Mesendoderm (in vitro differentiated cells): ENCODE measurements around the gene BARX2.
"Not testable (repeated sequence)": the region's sequence is repeated elsewhere in the genome, so short reads cannot be mapped to it uniquely, and the experiment has no call there.

Experiments used
- DNase-seq: peaks from one replicate; pipeline ENCODE4 v3.0.0; 2013
- H2AK5ac ChIP-seq: 2 replicates; pipeline ENCODE4 v1.6.1; 2013; ENCODE audit warnings: low read length, inconsistent platforms
- H2BK120ac ChIP-seq: 2 replicates; pipeline ENCODE4 v1.6.1; 2013; ENCODE audit warnings: low read depth, mild to moderate bottlenecking, low read length, moderate library complexity, mixed read lengths
- H2BK15ac ChIP-seq: replicated peaks from 2 replicates; pipeline ENCODE4 v1.6.1; 2013; ENCODE audit warnings: low read depth, mild to moderate bottlenecking, moderate library complexity
- H2BK5ac ChIP-seq: 2 replicates; pipeline ENCODE4 v1.6.1; 2013; ENCODE audit warnings: low read length, inconsistent platforms
- H3K18ac ChIP-seq: 2 replicates; pipeline ENCODE4 v1.6.1; 2013; ENCODE audit warnings: mild to moderate bottlenecking, low read length, mixed read lengths
- H3K23ac ChIP-seq: one replicate; pipeline ENCODE4 v1.6.1; 2013; ENCODE audit warnings: low read length
- H3K27ac ChIP-seq: 2 replicates; pipeline ENCODE4 v1.5.1; 2013; ENCODE audit warnings: low read depth, mild to moderate bottlenecking, inconsistent platforms, low read length, moderate library complexity
- H3K27me3 ChIP-seq: 2 replicates; pipeline ENCODE4 v1.6.1; 2013; ENCODE audit warnings: low read length, control low read depth, mild to moderate bottlenecking, inconsistent platforms; ENCODE audit not compliant: insufficient read depth, poor library complexity
- H3K36me3 ChIP-seq: 2 replicates; pipeline ENCODE4 v1.6.1; 2013; ENCODE audit warnings: low read length, inconsistent platforms; ENCODE audit not compliant: control insufficient read depth, insufficient read depth
- H3K4ac ChIP-seq: one replicate; pipeline ENCODE4 v1.6.1; 2013; ENCODE audit warnings: low read depth, mild to moderate bottlenecking, low read length, moderate library complexity
- H3K4me1 ChIP-seq: 2 replicates; pipeline ENCODE4 v1.6.1; 2013; ENCODE audit warnings: low read depth, low read length, inconsistent platforms; ENCODE audit not compliant: control insufficient read depth
- H3K4me2 ChIP-seq: 2 replicates; pipeline ENCODE4 v1.6.1; 2013; ENCODE audit warnings: low read length
- H3K4me3 ChIP-seq: 2 replicates; pipeline ENCODE4 v1.5.1; 2013; ENCODE audit warnings: mild to moderate bottlenecking, low read length
- H3K56ac ChIP-seq: one replicate; pipeline ENCODE4 v1.6.1; 2013; ENCODE audit warnings: low read length
- H3K79me1 ChIP-seq: 2 replicates; pipeline ENCODE4 v1.6.1; 2013; ENCODE audit warnings: low read length, inconsistent platforms
- H3K79me2 ChIP-seq: 2 replicates; pipeline ENCODE4 v1.6.1; 2013; ENCODE audit warnings: mild to moderate bottlenecking, low read length; ENCODE audit not compliant: control insufficient read depth, insufficient read depth
- H3K9ac ChIP-seq: 2 replicates; pipeline ENCODE4 v1.6.1; 2013; ENCODE audit warnings: low read length, inconsistent platforms
- H4K5ac ChIP-seq: one replicate; pipeline ENCODE4 v1.6.1; 2013; ENCODE audit warnings: low read length
- H4K8ac ChIP-seq: one replicate; pipeline ENCODE4 v1.6.1; 2013; ENCODE audit warnings: low read depth, mild to moderate bottlenecking, control low read depth, low read length, moderate library complexity
- WGBS: extraction: QIAGEN DNeasy Blood & Tissue Kit; methylation state at CpG from one replicate; pipeline ENCODE4 v1.1.7; 2013; ENCODE audit warnings: low lambda C conversion rate, missing lambda C conversion rate; ENCODE audit not compliant: insufficient coverage; ENCODE audit errors: extremely low coverage; 5-methylcytosine and 5-hydroxymethylcytosine counted together

BARX2 gene

DNA sequence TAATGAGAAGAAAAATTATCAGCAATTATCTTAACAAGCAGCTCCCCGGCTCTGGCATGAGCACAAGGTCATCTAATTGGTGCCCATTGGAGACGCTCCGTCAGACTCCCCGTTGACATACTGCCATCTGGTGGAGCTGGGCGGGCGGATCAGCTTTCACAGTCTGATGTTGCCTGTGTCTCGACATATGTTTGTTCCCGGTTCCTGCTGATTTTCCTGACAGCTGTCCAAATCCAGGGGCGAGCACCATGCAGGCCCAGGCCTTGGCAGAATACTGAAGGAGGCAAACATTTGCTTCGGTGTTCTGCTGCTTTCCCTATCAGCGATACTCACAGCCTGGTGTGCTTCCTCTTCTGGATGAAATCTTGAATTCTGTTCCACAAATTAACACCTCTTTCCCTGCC, 43.8 kb upstream of the BARX2 start:
- H4K5ac ChIP-seq: no peak overlapping the region
- H3K27me3 ChIP-seq: no peaks in the 10 kb centered on the region
- no peaks in the 10 kb centered on the region for H3K4me1 ChIP-seq
- H3K27ac ChIP-seq: no peak overlapping the region
- H2BK120ac ChIP-seq: no peak overlapping the region
- no peak overlapping the region for H3K18ac ChIP-seq
- H2BK5ac ChIP-seq: no peak overlapping the region
- H2BK15ac ChIP-seq: no peak overlapping the region
- H3K4me3 ChIP-seq: no peak overlapping the region
- no peak overlapping the region for H3K56ac ChIP-seq
- DNase-seq: peak; percentile 90
- H3K4me2 ChIP-seq: no peak overlapping the region
- no CpG with 5 or more reads among the region's 11 CpGs for WGBS
- H4K8ac ChIP-seq: no peak overlapping the region
- H3K36me3 ChIP-seq: no peaks in the 10 kb centered on the region
- no peak overlapping the region for H3K4ac ChIP-seq
- no peak overlapping the region for H2AK5ac ChIP-seq
- H3K23ac ChIP-seq: no peak overlapping the region
- H3K79me2 ChIP-seq: no peaks in the 10 kb centered on the region
- no peaks in the 10 kb centered on the region for H3K79me1 ChIP-seq
- no peak overlapping the region for H3K9ac ChIP-seq

DNA sequence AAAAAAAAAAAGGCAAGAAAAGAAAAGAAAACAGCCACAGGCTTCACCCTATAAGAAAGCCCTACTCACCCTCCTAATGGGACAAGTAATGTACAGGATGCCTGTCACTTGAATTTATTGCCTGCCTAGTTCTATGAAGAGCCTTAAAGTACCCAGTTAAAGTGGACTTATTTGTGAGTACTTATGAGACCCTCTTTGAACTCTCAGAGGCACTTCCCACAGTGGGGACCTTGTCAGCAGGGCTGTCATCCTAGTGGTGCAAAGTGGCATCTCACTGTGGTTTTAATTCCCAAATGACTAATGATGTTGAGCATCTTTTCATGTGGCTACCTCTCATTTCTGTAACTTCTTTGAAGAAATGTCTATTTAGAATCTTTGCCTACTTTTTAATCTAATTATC, 41.8 kb upstream of the BARX2 start:
- Histone ChIP-seq H3K4ac (no peak overlapping the region), H2BK15ac (no peak overlapping the region), H4K8ac (no peak overlapping the region), H2AK5ac (no peak overlapping the region), H3K79me2 (no peaks in the 10 kb centered on the region), H3K9ac (no peak overlapping the region), H3K18ac (no peak overlapping the region), H3K56ac (no peak overlapping the region), H2BK120ac (no peak overlapping the region), H3K23ac (no peak overlapping the region), H3K4me3 (no peak overlapping the region), H3K27ac (no peak overlapping the region), H3K36me3 (no peaks in the 10 kb centered on the region), H3K4me2 (no peak overlapping the region), H3K27me3 (no peaks in the 10 kb centered on the region), H2BK5ac (no peak overlapping the region), H3K4me1 (no peaks in the 10 kb centered on the region), H3K79me1 (no peaks in the 10 kb centered on the region), H4K5ac (no peak overlapping the region)
- no peak for DNase-seq

DNA sequence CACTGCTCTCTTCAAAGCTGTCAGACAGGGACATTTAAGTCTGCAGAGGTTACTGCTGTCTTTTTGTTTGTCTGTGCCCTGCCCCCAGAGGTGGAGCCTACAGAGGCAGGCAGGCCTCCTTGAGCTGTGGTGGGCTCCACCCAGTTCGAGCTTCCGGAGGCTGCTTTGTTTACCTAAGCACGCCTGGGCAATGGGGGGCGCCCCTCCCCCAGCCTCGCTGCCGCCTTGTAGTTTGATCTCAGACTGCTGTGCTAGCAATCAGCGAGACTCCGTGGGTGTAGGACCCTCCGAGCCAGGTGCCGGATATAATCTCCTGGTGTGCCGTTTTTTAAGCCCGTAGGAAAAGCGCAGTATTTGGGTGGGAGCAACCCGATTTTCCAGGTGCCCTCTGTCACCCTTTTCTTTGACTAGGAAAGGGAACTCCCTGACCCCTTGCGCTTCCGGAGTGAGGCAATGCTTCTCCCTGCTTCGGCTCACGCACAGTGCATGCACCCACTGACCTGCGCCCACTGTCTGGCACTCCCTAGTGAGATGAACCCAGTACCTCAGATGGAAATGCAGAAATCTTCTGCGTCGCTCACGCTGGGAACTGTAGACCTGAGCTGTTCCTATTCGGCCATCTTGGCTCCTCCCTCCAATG, 31.2 kb upstream of the BARX2 start:
- not testable (repeated sequence) for H3K4me3 ChIP-seq, H3K36me3 ChIP-seq, H4K5ac ChIP-seq, H4K8ac ChIP-seq, H3K27me3 ChIP-seq, H3K27ac ChIP-seq, H2BK5ac ChIP-seq, H3K79me2 ChIP-seq, H2BK120ac ChIP-seq, H3K4ac ChIP-seq, H3K9ac ChIP-seq, H3K4me1 ChIP-seq, H3K23ac ChIP-seq, H3K4me2 ChIP-seq, H2BK15ac ChIP-seq, H2AK5ac ChIP-seq, H3K18ac ChIP-seq, H3K56ac ChIP-seq, H3K79me1 ChIP-seq
- no CpG with 5 or more reads among the region's 23 CpGs for WGBS
- DNase-seq: peak; percentile 60

DNA sequence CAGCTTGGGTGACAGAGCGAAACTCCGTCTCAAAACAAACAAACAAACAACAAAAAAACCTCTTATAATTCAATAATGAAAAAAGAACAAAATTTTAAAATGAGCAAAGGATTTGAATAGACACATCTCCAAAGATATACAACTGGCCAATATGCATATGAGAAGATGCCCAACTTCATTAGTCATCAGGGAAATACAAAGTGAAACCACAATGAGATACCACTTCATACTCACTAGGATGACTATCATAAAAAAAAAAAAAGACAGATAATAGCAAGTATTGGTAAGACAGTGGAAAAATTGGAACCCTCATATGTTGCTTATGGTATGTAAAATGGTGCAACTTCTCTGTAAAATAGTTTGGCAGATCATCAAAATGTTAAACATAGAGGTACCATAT, 28.7 kb upstream of the BARX2 start:
- Histone ChIP-seq H3K4me3 (no peak overlapping the region), H3K23ac (no peak overlapping the region), H3K4me2 (no peak overlapping the region), H3K27me3 (no peaks in the 10 kb centered on the region), H3K79me1 (no peaks in the 10 kb centered on the region), H3K56ac (no peak overlapping the region), H3K4ac (no peak overlapping the region), H2BK120ac (no peak overlapping the region), H3K36me3 (no peaks in the 10 kb centered on the region), H3K27ac (no peak overlapping the region), H3K4me1 (no peaks in the 10 kb centered on the region), H3K79me2 (no peaks in the 10 kb centered on the region), H2BK15ac (no peak overlapping the region), H2BK5ac (no peak overlapping the region), H2AK5ac (no peak overlapping the region), H4K8ac (no peak overlapping the region), H3K9ac (no peak overlapping the region), H4K5ac (no peak overlapping the region), H3K18ac (no peak overlapping the region)
- no peak for DNase-seq
- no CpG with 5 or more reads among the region's 2 CpGs for WGBS

DNA sequence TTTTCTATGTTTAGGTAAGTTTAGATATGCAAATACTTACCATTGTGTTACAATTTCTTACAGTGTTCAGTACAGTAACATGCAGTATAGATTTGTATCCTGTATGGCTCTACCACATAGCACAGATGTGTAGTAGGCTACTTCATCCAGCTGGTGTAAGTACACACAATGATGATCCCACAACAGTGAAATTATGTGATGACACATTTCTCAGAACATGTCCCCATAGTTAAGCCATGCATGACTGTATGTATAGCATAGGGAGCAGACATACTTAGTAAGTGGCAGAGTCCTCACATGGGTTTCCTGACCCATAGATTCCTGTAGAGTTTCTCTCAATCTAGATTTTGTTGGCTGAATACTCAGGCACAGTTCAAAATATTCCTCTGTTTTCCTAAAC, 26.8 kb upstream of the BARX2 start:
- no peak overlapping the region for H3K27ac ChIP-seq
- DNase-seq: no peak

DNA sequence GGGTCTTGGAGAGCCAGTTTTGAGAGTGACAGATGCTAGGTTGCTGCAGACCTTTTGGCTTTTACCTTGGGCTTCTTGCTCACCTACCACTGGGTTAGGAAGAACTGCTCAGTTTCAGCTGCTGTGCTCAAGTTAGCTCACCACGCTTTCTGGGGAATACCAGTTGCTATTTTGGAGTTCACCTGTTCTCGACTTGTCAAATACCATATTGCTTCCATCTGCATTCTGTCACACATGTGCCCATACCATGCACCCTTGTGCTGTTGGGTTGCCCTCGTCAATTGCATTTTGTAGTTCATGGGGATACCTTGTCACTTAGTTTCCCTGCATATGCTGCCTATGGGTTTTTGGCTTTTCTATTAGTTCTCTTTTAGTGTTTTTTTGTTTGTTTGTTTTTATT, 23.0 kb upstream of the BARX2 start:
- no CpG with 5 or more reads among the region's 3 CpGs for WGBS
- H3K18ac ChIP-seq: no peak overlapping the region
- H4K5ac ChIP-seq: no peak overlapping the region
- H3K56ac ChIP-seq: no peak overlapping the region
- no peaks in the 10 kb centered on the region for H3K79me2 ChIP-seq
- no peak overlapping the region for H3K27ac ChIP-seq
- no peak overlapping the region for H3K23ac ChIP-seq
- H3K4me1 ChIP-seq: no peaks in the 10 kb centered on the region
- no peak overlapping the region for H2AK5ac ChIP-seq
- no peak overlapping the region for H2BK5ac ChIP-seq
- no peak overlapping the region for H2BK15ac ChIP-seq
- no peak overlapping the region for H3K9ac ChIP-seq
- H3K4me3 ChIP-seq: no peak overlapping the region
- H3K4ac ChIP-seq: no peak overlapping the region
- no peaks in the 10 kb centered on the region for H3K36me3 ChIP-seq
- H4K8ac ChIP-seq: no peak overlapping the region
- no peak for DNase-seq
- H3K4me2 ChIP-seq: no peak overlapping the region
- no peaks in the 10 kb centered on the region for H3K79me1 ChIP-seq
- no peak overlapping the region for H2BK120ac ChIP-seq
- H3K27me3 ChIP-seq: no peaks in the 10 kb centered on the region

More for the DNA sequence above, 26.8 kb upstream of the BARX2 start:
- Histone ChIP-seq H3K56ac (no peak overlapping the region), H3K18ac (no peak overlapping the region), H3K4ac (no peak overlapping the region), H3K36me3 (no peaks in the 10 kb centered on the region), H3K9ac (no peak overlapping the region), H3K23ac (no peak overlapping the region), H3K79me2 (no peaks in the 10 kb centered on the region), H2AK5ac (no peak overlapping the region), H2BK5ac (no peak overlapping the region), H3K4me1 (no peaks in the 10 kb centered on the region), H3K79me1 (no peaks in the 10 kb centered on the region), H2BK120ac (no peak overlapping the region), H3K4me2 (no peak overlapping the region), H3K27me3 (no peaks in the 10 kb centered on the region), H4K5ac (no peak overlapping the region), H2BK15ac (no peak overlapping the region), H3K4me3 (no peak overlapping the region), H4K8ac (no peak overlapping the region)
